Endothelial cell (in vitro differentiated cells): ENCODE results near the gene DHX9. TPM values are rescaled to one million over a fixed set of nuclear protein-coding genes. Genes with fewer than 3 reads are reported as not detected.

Experiments used
- DNase-seq: peaks from one replicate; pipeline ENCODE4 v3.0.0; 2021; ENCODE audit warnings: low spot score
- H3K27ac Mint-ChIP-seq: one replicate; pipeline ENCODE4 v1.8.0; 2021; ENCODE audit warnings: mixed read lengths, inconsistent platforms; ENCODE audit not compliant: unreplicated experiment
- H3K27me3 Mint-ChIP-seq: one replicate; pipeline ENCODE4 v1.8.0; 2021; ENCODE audit warnings: mild to moderate bottlenecking, moderate library complexity, mixed read lengths, inconsistent platforms; ENCODE audit not compliant: unreplicated experiment
- H3K36me3 Mint-ChIP-seq: one replicate; pipeline ENCODE4 v1.8.0; 2021; ENCODE audit warnings: mild to moderate bottlenecking, low read depth, mixed read lengths, inconsistent platforms; ENCODE audit not compliant: unreplicated experiment
- H3K4me1 Mint-ChIP-seq: one replicate; pipeline ENCODE4 v1.8.0; 2021; ENCODE audit warnings: mild to moderate bottlenecking, mixed read lengths, inconsistent platforms; ENCODE audit not compliant: unreplicated experiment
- H3K4me3 Mint-ChIP-seq: one replicate; pipeline ENCODE4 v1.8.0; 2021; ENCODE audit warnings: mild to moderate bottlenecking, mixed read lengths, inconsistent platforms; ENCODE audit not compliant: unreplicated experiment
- H3K9me3 Mint-ChIP-seq: one replicate; pipeline ENCODE4 v1.8.0; 2021; ENCODE audit warnings: mixed read lengths, inconsistent platforms; ENCODE audit not compliant: unreplicated experiment
- CTCF ChIP-seq: fragments of 200-600 bp; sonication (generic); IDR thresholded peaks from one replicate; pipeline ENCODE4 v1.5.0; 2021; ENCODE audit warnings: antibody characterized with exemption; ENCODE audit not compliant: unreplicated experiment
- total RNA-seq: library from RNA; stranded (reverse); fragmentation: NEBNext Ultra II Directional; extraction: Animal tissue kit (Norgen Biotek cat#: 25700); gene quantifications from one replicate; pipeline ENCODE4 v1.2.1, GENCODE V29; 2021; ENCODE audit not compliant: unreplicated experiment

Gene DHX9
- total RNA-seq, 1 donor from 2014 or later = 182 TPM

- no peak for TF ChIP-seq CTCF
- Mint-ChIP-seq H3K4me1 (peaks cover 19% of the 10 kb centered on the region), H3K9me3 (no peaks in the 10 kb centered on the region), H3K27ac (no peak overlapping the region), H3K36me3 (peaks cover 7% of the 10 kb centered on the region), H3K4me3 (no peak overlapping the region), H3K27me3 (peaks cover 9% of the 10 kb centered on the region)
- DNase-seq = no peak
Observed at GRCh38 chr1:182835806-182836205, 3.3 kb upstream of the DHX9 start.

- Mint-ChIP-seq H3K4me1 (peaks cover 29% of the 10 kb centered on the region), H3K9me3 (no peaks in the 10 kb centered on the region), H3K4me3 (peak overlapping the region; percentile 100), H3K36me3 (peaks cover 15% of the 10 kb centered on the region), H3K27me3 (peaks cover 12% of the 10 kb centered on the region), H3K27ac (no peak overlapping the region)
- no peak for TF ChIP-seq CTCF
- DNase-seq = no peak
Observed at GRCh38 chr1:182841368-182841988, 2.3 kb downstream of the DHX9 start.

GRCh38 chr1:182842265-182842664 is 3.1 kb downstream of the DHX9 start:
- no peak for DNase-seq
- H3K27me3 Mint-ChIP-seq = peaks cover 12% of the 10 kb centered on the region
- no peak for TF ChIP-seq CTCF
- H3K9me3 Mint-ChIP-seq = no peaks in the 10 kb centered on the region
- peaks cover 37% of the 10 kb centered on the region for H3K4me1 Mint-ChIP-seq
- peaks cover 22% of the 10 kb centered on the region for H3K36me3 Mint-ChIP-seq
- no peak overlapping the region for H3K27ac Mint-ChIP-seq
- peak overlapping the region; percentile 73 for H3K4me3 Mint-ChIP-seq

GRCh38 chr1:182845379-182845778 is 6.2 kb downstream of the DHX9 start:
- H3K4me3 Mint-ChIP-seq = peak overlapping the region; percentile 47
- DNase-seq = no peak
- H3K36me3 Mint-ChIP-seq = peaks cover 23% of the 10 kb centered on the region
- no peak for TF ChIP-seq CTCF
- no peaks in the 10 kb centered on the region for H3K9me3 Mint-ChIP-seq
- peaks cover 6% of the 10 kb centered on the region for H3K27me3 Mint-ChIP-seq
- peaks cover 39% of the 10 kb centered on the region for H3K4me1 Mint-ChIP-seq
- H3K27ac Mint-ChIP-seq = no peak overlapping the region

- Mint-ChIP-seq H3K27ac (no peak overlapping the region), H3K9me3 (no peaks in the 10 kb centered on the region), H3K27me3 (peaks cover 1% of the 10 kb centered on the region), H3K4me1 (peaks cover 35% of the 10 kb centered on the region), H3K36me3 (peaks cover 26% of the 10 kb centered on the region), H3K4me3 (no peak overlapping the region)
- no peak for DNase-seq
- TF ChIP-seq CTCF = no peak
Observed at GRCh38 chr1:182845894-182846293, 6.7 kb downstream of the DHX9 start.
